Measurements from ENCODE around the gene HOMER2.

DNA sequence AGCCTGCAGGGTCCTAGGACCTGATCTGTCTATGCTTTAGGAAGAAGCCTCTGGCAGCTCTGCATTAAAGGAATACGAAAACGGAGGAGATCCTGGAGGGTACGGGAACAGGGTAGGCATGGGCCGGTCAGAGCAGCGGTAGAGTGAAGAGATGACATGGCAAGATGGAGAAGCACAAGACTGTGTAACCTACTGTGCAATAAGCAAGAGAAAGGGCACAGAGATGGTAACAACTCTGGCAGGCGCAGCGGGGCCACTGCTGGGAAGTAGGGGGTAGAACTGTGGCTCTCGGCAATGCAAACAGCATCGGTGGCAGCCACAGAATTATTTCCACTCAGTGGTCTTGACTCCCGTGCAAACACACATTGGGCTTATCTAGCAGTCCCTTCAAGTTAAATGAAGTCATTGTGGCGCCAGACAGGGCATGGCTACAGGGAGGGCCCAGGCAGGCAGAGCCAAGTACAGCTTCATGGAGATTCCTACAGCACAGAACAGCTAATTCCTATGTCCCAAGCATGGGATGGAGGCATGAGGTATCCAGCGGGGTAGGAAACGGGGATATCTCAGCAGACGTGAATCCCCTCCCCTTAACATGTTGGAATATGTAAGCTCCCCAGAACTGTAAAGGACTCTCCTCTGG, 114.3 kb downstream of the HOMER2 start:
- TF ChIP-seq GATA2 (IDR thresholded peaks at IDR 0.05; ENCODE audit: low read depth, low read length) (no peak), GATA3 (IDR thresholded peaks at IDR 0.05; ENCODE audit: low read depth, low read length) (no peak)
